HepG2 (cell line): ENCODE data around the gene EIF3L. TPM values are rescaled to one million over a fixed set of nuclear protein-coding genes. Genes with fewer than 3 reads are reported as not detected.
A peak's percentile ranks its signal among the peaks of the same experiment; 100 is the strongest.

Experiments used
- CC2D1A ChIP-seq: sonication (generic); formaldehyde crosslinking; IDR thresholded peaks from 2 replicates; pipeline ENCODE4 v1.8.1; 2023; ENCODE audit warnings: mild to moderate bottlenecking, missing genetic modification reagents
- CCDC6 ChIP-seq: sonication (generic); formaldehyde crosslinking; IDR thresholded peaks from 2 replicates; pipeline ENCODE4 v1.8.1; 2022; ENCODE audit warnings: mild to moderate bottlenecking, missing genetic modification reagents, moderate library complexity
- HDAC6 ChIP-seq: fragments of 200-600 bp; sonication (generic); IDR thresholded peaks from 2 replicates; pipeline ENCODE4 v1.7.0; 2017; ENCODE audit warnings: mild to moderate bottlenecking, antibody characterized with exemption, low read length, low read depth
- HOXA5 ChIP-seq: sonication (generic); formaldehyde crosslinking; IDR thresholded peaks from 2 replicates; pipeline ENCODE4 v1.4.0; 2020; ENCODE audit warnings: missing genetic modification reagents
- JDP2 ChIP-seq: sonication (generic); formaldehyde crosslinking; IDR thresholded peaks from 2 replicates; pipeline ENCODE4 v1.8.1; 2022; ENCODE audit warnings: missing genetic modification reagents, borderline replicate concordance
- KLF16 ChIP-seq, 2 experiments: sonication (generic) in 1 of 2; formaldehyde crosslinking in 1 of 2; IDR thresholded peaks; 2 replicates each; pipeline versions ENCODE4 v1.6.1 to v1.8.0; 2016 to 2023; ENCODE audit warnings: missing genetic modification reagents in 2 of 2, missing compliant biosample characterization in 1 of 2
- MXI1 ChIP-seq: IDR thresholded peaks from 3 replicates; pipeline ENCODE4 v1.6.1; 2012; ENCODE audit warnings: low read depth, low read length, inconsistent platforms, borderline replicate concordance
- NR2F6 ChIP-seq, 2 experiments: IDR thresholded peaks; 2 replicates each; pipeline ENCODE4 v1.6.1; 2016; ENCODE audit warnings: antibody characterized with exemption in 1 of 2, mild to moderate bottlenecking in 1 of 2
- TARDBP ChIP-seq: sonication (generic); formaldehyde crosslinking; IDR thresholded peaks from 2 replicates; pipeline ENCODE4 v1.8.0; 2022; ENCODE audit warnings: mild to moderate bottlenecking, missing genetic modification reagents
- ZFP36 ChIP-seq: fragments of 150-350 bp; IDR thresholded peaks from 2 replicates; pipeline ENCODE4 v1.6.1; 2018; ENCODE audit warnings: borderline replicate concordance, low read length, low read depth; ENCODE audit not compliant: partially characterized antibody
- ZFP37 ChIP-seq: sonication (generic); formaldehyde crosslinking; IDR thresholded peaks from 2 replicates; pipeline ENCODE4 v1.4.0; 2020; ENCODE audit warnings: missing genetic modification reagents, borderline replicate concordance
- ZMYM3 ChIP-seq: sonication (generic); formaldehyde crosslinking; IDR thresholded peaks from 2 replicates; pipeline ENCODE4 v1.5.1; 2020; ENCODE audit warnings: mild to moderate bottlenecking, missing genetic modification reagents
- ZNF558 ChIP-seq: sonication (generic); formaldehyde crosslinking; IDR thresholded peaks from 2 replicates; pipeline ENCODE4 v1.9.0; 2022; ENCODE audit warnings: mild to moderate bottlenecking, missing genetic modification reagents, borderline replicate concordance
- ZNF607 ChIP-seq: sonication (generic); formaldehyde crosslinking; IDR thresholded peaks from 2 replicates; pipeline ENCODE4 v1.5.1; 2020; ENCODE audit warnings: missing genetic modification reagents, mild to moderate bottlenecking, borderline replicate concordance
- ZNF816 ChIP-seq: sonication (generic); formaldehyde crosslinking; IDR thresholded peaks from 2 replicates; pipeline ENCODE4 v1.8.0; 2022; ENCODE audit warnings: missing genetic modification reagents, mild to moderate bottlenecking, borderline replicate concordance
- polyA plus RNA-seq, 8 experiments: library from polyadenylated mRNA; depleted of rRNA in 3 of 8; stranded (reverse) in 7 of 8; unstranded in 1 of 8; fragments of >200 nt; fragmentation: Illumina TruSeq in 4 of 8; extraction: Trizol in 4 of 8; gene quantifications; 2 replicates each; pipeline versions ENCODE4 v1.2.1 to v1.2.3, GENCODE V29; 2011 to 2016; ENCODE audit warnings: low read depth in 4 of 8, missing spikeins in 1 of 8, mixed read lengths in 1 of 8; ENCODE audit not compliant: insufficient read depth in 1 of 8
- total RNA-seq, 5 experiments: library from RNA; depleted of rRNA; stranded (reverse); fragments of >200 nt; fragmentation: Illumina TruSeq; extraction: Trizol; gene quantifications; 2 replicates each; pipeline ENCODE4 v1.2.3, GENCODE V29; 2016; ENCODE audit warnings: low read depth in 1 of 5
- TF ChIP-seq, protein P1 (sequence below): IDR thresholded peaks from 2 replicates; pipeline ENCODE4 v1.6.1; 2012; ENCODE audit warnings: low read length, improper control_type of control experiment
- TF ChIP-seq, protein P2 (sequence below): sonication (generic); formaldehyde crosslinking; IDR thresholded peaks from 2 replicates; pipeline ENCODE4 v1.4.0; 2020; ENCODE audit warnings: mild to moderate bottlenecking, missing genetic modification reagents
- TF ChIP-seq, protein P3 (sequence below): IDR thresholded peaks from 2 replicates; pipeline ENCODE4 v1.6.1; 2016; ENCODE audit warnings: missing biosample characterization, missing genetic modification reagents, low read depth
- TF ChIP-seq, protein P4 (sequence below): sonication (generic); formaldehyde crosslinking; conservative IDR thresholded peaks from 2 replicates; pipeline ENCODE4 v1.4.0; 2020; ENCODE audit warnings: mild to moderate bottlenecking, missing genetic modification reagents, moderate library complexity

EIF3L gene
- total and polyA plus RNA-seq, 2 of the 13 experiments (the other 11 are each of a cell fraction or from before 2014, with no cell fraction given) = 514 to 793 TPM

DNA sequence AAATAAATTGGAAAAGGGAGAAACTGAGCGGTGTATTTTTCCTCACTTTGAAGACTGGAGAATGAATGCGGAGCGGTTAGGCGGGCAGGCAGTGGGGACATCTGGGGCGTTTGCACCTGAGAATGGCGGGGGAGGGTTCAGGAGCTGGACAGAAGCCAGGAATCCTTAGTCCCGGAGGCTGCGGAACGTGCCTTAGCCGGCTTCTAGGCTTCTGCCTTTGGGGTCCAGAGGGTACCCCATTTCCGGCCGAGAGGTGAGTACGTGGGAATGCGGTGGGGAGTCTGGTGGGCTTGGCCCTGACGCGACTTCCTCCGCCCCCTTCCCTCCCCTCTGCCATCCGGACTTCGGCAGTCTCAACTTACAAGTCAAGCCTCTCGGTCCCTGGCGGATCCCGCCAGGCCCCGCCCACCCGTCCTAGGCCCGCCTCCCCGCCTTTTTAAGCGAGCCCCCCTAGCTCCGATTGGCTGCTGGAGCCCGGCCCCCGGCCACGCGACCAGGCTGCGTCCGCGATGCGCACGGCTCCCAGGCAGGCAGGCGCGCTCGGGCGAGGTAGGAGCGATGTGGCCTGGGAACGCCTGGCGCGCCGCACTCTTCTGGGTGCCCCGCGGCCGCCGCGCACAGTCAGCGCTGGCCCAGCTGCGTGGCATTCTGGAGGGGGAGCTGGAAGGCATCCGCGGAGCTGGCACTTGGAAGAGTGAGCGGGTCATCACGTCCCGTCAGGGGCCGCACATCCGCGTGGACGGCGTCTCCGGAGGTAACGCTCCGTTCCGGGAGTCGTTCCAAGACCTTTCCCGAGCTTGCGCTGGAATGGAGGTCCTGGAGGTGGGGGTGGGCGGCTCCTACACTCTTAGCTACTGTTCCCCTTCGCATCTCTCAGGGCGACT lies 41.6 kb upstream of the EIF3L start, which contains the start of gene GCAT (continued):
- TF ChIP-seq ZFP36 (no peak), CCDC6 (peak; percentile 55; the same call in 1 of the 2 replicates), CC2D1A (CRISPR knock-in tag) (no peak), JDP2 (CRISPR knock-in tag) (no peak), ZFP37 (CRISPR knock-in tag) (no peak; the same call in 1 of the 2 replicates), TARDBP (CRISPR knock-in tag) (peak; percentile 76), ZNF558 (peak; percentile 61; the same call in 1 of the 2 replicates), ZMYM3 (CRISPR knock-in tag) (peak; percentile 24; the same call in 1 of the 2 replicates), ZNF607 (peak; percentile 77; the same call in 1 of the 2 replicates), HOXA5 (peak; percentile 30), MXI1 (peak; percentile 84; the same call in 1 of the 3 replicates), HDAC6 (no peak), NR2F6 (IDR thresholded peaks at IDR 0.05) (no peak), NR2F6 (CRISPR knock-in tag; IDR thresholded peaks at IDR 0.05) (peak; percentile 54; the same call in 1 of the 2 replicates), ZNF816 (CRISPR knock-in tag) (no peak; the same call in 1 of the 2 replicates), KLF16 (CRISPR knock-in tag; IDR thresholded peaks at IDR 0.05) (no peak; a peak in 2 of 4 replicates)
- TF ChIP-seq, protein P1, sequence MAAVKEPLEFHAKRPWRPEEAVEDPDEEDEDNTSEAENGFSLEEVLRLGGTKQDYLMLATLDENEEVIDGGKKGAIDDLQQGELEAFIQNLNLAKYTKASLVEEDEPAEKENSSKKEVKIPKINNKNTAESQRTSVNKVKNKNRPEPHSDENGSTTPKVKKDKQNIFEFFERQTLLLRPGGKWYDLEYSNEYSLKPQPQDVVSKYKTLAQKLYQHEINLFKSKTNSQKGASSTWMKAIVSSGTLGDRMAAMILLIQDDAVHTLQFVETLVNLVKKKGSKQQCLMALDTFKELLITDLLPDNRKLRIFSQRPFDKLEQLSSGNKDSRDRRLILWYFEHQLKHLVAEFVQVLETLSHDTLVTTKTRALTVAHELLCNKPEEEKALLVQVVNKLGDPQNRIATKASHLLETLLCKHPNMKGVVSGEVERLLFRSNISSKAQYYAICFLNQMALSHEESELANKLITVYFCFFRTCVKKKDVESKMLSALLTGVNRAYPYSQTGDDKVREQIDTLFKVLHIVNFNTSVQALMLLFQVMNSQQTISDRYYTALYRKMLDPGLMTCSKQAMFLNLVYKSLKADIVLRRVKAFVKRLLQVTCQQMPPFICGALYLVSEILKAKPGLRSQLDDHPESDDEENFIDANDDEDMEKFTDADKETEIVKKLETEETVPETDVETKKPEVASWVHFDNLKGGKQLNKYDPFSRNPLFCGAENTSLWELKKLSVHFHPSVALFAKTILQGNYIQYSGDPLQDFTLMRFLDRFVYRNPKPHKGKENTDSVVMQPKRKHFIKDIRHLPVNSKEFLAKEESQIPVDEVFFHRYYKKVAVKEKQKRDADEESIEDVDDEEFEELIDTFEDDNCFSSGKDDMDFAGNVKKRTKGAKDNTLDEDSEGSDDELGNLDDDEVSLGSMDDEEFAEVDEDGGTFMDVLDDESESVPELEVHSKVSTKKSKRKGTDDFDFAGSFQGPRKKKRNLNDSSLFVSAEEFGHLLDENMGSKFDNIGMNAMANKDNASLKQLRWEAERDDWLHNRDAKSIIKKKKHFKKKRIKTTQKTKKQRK = no peak
- TF ChIP-seq, protein P2, sequence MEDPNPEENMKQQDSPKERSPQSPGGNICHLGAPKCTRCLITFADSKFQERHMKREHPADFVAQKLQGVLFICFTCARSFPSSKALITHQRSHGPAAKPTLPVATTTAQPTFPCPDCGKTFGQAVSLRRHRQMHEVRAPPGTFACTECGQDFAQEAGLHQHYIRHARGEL (CRISPR knock-in tag) = 0 out of 2 replicates have a peak, but pooled peaks have one; percentile 54
- TF ChIP-seq, protein P3, sequence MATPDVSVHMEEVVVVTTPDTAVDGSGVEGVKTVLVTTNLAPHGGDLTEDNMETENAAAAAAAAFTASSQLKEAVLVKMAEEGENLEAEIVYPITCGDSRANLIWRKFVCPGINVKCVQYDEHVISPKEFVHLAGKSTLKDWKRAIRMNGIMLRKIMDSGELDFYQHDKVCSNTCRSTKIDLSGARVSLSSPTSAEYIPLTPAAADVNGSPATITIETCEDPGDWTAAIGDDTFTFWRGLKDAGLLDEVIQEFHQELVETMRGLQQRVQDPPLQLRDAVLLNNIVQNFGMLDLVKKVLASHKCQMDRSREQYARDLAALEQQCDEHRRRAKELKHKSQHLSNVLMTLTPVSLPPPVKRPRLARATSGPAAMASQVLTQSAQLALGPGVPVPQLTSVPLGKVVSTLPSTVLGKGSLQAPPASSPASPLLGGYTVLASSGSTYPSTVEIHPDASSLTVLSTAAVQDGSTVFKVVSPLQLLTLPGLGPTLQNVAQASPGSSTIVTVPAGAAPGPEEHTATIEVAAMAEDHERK (CRISPR knock-in tag) = no peak; the same call in 1 of the 2 replicates
- TF ChIP-seq, protein P4, sequence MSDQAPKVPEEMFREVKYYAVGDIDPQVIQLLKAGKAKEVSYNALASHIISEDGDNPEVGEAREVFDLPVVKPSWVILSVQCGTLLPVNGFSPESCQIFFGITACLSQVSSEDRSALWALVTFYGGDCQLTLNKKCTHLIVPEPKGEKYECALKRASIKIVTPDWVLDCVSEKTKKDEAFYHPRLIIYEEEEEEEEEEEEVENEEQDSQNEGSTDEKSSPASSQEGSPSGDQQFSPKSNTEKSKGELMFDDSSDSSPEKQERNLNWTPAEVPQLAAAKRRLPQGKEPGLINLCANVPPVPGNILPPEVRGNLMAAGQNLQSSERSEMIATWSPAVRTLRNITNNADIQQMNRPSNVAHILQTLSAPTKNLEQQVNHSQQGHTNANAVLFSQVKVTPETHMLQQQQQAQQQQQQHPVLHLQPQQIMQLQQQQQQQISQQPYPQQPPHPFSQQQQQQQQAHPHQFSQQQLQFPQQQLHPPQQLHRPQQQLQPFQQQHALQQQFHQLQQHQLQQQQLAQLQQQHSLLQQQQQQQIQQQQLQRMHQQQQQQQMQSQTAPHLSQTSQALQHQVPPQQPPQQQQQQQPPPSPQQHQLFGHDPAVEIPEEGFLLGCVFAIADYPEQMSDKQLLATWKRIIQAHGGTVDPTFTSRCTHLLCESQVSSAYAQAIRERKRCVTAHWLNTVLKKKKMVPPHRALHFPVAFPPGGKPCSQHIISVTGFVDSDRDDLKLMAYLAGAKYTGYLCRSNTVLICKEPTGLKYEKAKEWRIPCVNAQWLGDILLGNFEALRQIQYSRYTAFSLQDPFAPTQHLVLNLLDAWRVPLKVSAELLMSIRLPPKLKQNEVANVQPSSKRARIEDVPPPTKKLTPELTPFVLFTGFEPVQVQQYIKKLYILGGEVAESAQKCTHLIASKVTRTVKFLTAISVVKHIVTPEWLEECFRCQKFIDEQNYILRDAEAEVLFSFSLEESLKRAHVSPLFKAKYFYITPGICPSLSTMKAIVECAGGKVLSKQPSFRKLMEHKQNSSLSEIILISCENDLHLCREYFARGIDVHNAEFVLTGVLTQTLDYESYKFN (CRISPR knock-in tag) = peak; percentile 75
